Gastrocnemius medialis (tissue), 4 donors: ENCODE results near the gene ATXN1.

Experiments used
- POLR2A ChIP-seq, 2 donors: fragments of 450-650 bp; IDR thresholded peaks; one replicate each; pipeline ENCODE4 v1.6.1; 2017; ENCODE audit warnings: antibody characterized with exemption in 2 of 2, mild to moderate bottlenecking in 2 of 2, moderate library complexity in 2 of 2
- TF ChIP-seq, protein P1 (sequence below), 5 experiments: fragments of 450-650 bp in 3 of 5; fragments of 200-600 bp in 2 of 5; sonication (generic) in 2 of 5; IDR thresholded peaks in 4 of 5; conservative IDR thresholded peaks in 1 of 5; 1 replicate in 4 of 5; 2 replicates in 1 of 5; pipeline ENCODE4 v1.5.1; 2016 to 2019; ENCODE audit warnings: antibody characterized with exemption in 5 of 5, mild to moderate bottlenecking in 3 of 5, moderate library complexity in 3 of 5

DNA sequence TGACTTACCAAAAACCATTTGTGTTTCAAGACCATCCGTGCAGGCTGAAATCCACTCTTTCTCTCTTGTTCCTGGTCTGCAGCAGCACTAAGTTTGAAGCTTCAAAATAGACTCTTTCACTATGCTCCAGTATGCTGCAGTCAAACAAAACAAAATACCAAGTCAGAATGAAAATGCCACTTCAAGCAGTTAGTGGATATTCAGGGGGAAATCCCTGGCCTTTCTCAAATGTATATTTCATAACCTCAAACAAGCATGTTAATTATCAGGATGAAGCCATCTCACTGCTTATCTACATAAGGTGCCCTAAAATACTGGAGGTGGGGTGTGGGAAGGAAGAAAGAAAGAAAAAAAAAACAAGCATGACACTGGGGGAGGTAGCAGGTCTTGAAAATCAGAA lies 103.5 kb downstream of the ATXN1 start:
- TF ChIP-seq, protein P1, sequence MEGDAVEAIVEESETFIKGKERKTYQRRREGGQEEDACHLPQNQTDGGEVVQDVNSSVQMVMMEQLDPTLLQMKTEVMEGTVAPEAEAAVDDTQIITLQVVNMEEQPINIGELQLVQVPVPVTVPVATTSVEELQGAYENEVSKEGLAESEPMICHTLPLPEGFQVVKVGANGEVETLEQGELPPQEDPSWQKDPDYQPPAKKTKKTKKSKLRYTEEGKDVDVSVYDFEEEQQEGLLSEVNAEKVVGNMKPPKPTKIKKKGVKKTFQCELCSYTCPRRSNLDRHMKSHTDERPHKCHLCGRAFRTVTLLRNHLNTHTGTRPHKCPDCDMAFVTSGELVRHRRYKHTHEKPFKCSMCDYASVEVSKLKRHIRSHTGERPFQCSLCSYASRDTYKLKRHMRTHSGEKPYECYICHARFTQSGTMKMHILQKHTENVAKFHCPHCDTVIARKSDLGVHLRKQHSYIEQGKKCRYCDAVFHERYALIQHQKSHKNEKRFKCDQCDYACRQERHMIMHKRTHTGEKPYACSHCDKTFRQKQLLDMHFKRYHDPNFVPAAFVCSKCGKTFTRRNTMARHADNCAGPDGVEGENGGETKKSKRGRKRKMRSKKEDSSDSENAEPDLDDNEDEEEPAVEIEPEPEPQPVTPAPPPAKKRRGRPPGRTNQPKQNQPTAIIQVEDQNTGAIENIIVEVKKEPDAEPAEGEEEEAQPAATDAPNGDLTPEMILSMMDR (IDR thresholded peaks at IDR 0.05 in 4 of 5, conservative IDR thresholded peaks at IDR 0.05 in 1 of 5), result no peak
- TF ChIP-seq POLR2A (IDR thresholded peaks at IDR 0.05), result no peak
